ENCODE measurements around the gene PHACTR1. TPM values are rescaled to one million over a fixed set of nuclear protein-coding genes. Genes with fewer than 3 reads are reported as not detected.

The PHACTR1 gene
- total RNA-seq, 1 experiment from 2014 or later = 15.5 TPM

GRCh38 chr6:13147782-13148181 is 431.2 kb downstream of the PHACTR1 start:
- Mint-ChIP-seq H3K4me3 (no peak overlapping the region), H3K9me3 (no peaks in the 10 kb centered on the region), H3K4me1 (peaks cover 46% of the 10 kb centered on the region), H3K27ac (no peak overlapping the region), H3K36me3 (no peaks in the 10 kb centered on the region), H3K27me3 (ENCODE audit: low read depth) (no peaks in the 10 kb centered on the region)
- no peak for ATAC-seq
- TF ChIP-seq FOXK1 (CRISPR knock-in tag; IDR thresholded peaks at IDR 0.05) (no peak), ZBTB43 (CRISPR knock-in tag; IDR thresholded peaks at IDR 0.05) (no peak)
- DNase-seq (ENCODE audit: low spot score) = no peak
- CTCF ChIA-PET = interaction anchor here (0.7 to 2.2 kb wide), 6 partner anchors 9 to 409 kb away, joined by 4 to 8 read pairs (median 4); no protein-coding TSS in a partner anchor
- POLR2A ChIA-PET = no interaction called here

DNA sequence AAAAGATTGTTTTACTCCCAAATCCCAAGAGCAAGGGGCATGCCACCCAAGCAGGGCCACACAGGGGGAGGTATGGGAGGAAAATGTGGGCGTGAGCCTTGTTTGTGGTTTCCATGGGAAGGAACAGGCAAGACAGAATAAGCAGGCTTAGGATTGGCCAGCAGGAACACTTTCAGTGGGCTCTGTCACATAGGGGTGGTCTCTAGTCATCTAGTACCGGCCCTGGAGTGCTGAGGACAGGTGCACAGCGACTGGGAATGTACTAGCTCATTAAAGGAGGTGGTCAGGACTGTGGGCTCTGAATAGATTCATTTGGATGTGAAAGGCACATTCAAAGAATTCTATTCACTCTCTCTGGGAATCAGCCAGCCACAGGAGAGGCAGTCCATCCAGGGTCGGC is 436.2 kb downstream of the PHACTR1 start:
- Mint-ChIP-seq H3K27me3 (ENCODE audit: low read depth) (no peaks in the 10 kb centered on the region), H3K9me3 (no peaks in the 10 kb centered on the region), H3K4me3 (no peak overlapping the region; the same call in 1 of the 2 replicates), H3K27ac (peak overlapping the region; percentile 64), H3K4me1 (peaks cover 39% of the 10 kb centered on the region), H3K36me3 (no peaks in the 10 kb centered on the region)
- ChIA-PET POLR2A (no interaction called here), CTCF (no interaction called here)
- ATAC-seq (peak; percentile 98), DNase-seq (ENCODE audit: low spot score) (peak; percentile 57)
- TF ChIP-seq TEAD1 (CRISPR knock-in tag; IDR thresholded peaks at IDR 0.05) (peak; percentile 27; the same call in 1 of the 2 replicates), ZMAT4 (CRISPR knock-in tag; IDR thresholded peaks at IDR 0.05) (no peak), CREM (CRISPR knock-in tag; IDR thresholded peaks at IDR 0.05) (0 out of 2 replicates have a peak, but pooled peaks have one; percentile 31), PRRX2 (CRISPR knock-in tag; IDR thresholded peaks at IDR 0.05) (no peak)

GRCh38 chr6:13156381-13156780 is 439.8 kb downstream of the PHACTR1 start:
- ChIA-PET CTCF (interaction anchor here (1.0 kb wide), 1 partner anchor 8 kb away, joined by 4 read pairs; no protein-coding TSS in a partner anchor), POLR2A (no interaction called here)
- no peaks in the 10 kb centered on the region for H3K27me3 Mint-ChIP-seq (ENCODE audit: low read depth)
- no peak for DNase-seq (ENCODE audit: low spot score)
- H3K36me3 Mint-ChIP-seq = no peaks in the 10 kb centered on the region
- no peak for ATAC-seq
- H3K9me3 Mint-ChIP-seq = no peaks in the 10 kb centered on the region
- peaks cover 22% of the 10 kb centered on the region for H3K4me1 Mint-ChIP-seq
- H3K4me3 Mint-ChIP-seq = no peak overlapping the region
- no peak overlapping the region for H3K27ac Mint-ChIP-seq
- TF ChIP-seq, protein P1, sequence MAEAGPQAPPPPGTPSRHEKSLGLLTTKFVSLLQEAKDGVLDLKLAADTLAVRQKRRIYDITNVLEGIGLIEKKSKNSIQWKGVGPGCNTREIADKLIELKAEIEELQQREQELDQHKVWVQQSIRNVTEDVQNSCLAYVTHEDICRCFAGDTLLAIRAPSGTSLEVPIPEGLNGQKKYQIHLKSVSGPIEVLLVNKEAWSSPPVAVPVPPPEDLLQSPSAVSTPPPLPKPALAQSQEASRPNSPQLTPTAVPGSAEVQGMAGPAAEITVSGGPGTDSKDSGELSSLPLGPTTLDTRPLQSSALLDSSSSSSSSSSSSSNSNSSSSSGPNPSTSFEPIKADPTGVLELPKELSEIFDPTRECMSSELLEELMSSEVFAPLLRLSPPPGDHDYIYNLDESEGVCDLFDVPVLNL (CRISPR knock-in tag; IDR thresholded peaks at IDR 0.05; ENCODE audit: borderline replicate concordance, low read depth) = no peak
- TF ChIP-seq ZNF263 (CRISPR knock-in tag; IDR thresholded peaks at IDR 0.05; ENCODE audit: low read depth) (no peak), USF2 (CRISPR knock-in tag; IDR thresholded peaks at IDR 0.05) (no peak), ETV6 (CRISPR knock-in tag; IDR thresholded peaks at IDR 0.05) (no peak), ESRRA (CRISPR knock-in tag; IDR thresholded peaks at IDR 0.05; ENCODE audit: borderline replicate concordance) (no peak), CREB1 (CRISPR knock-in tag; IDR thresholded peaks at IDR 0.05) (no peak), ERG (CRISPR knock-in tag; IDR thresholded peaks at IDR 0.05) (no peak), NR2C2 (CRISPR knock-in tag; IDR thresholded peaks at IDR 0.05) (no peak)
- TF ChIP-seq, protein P2, sequence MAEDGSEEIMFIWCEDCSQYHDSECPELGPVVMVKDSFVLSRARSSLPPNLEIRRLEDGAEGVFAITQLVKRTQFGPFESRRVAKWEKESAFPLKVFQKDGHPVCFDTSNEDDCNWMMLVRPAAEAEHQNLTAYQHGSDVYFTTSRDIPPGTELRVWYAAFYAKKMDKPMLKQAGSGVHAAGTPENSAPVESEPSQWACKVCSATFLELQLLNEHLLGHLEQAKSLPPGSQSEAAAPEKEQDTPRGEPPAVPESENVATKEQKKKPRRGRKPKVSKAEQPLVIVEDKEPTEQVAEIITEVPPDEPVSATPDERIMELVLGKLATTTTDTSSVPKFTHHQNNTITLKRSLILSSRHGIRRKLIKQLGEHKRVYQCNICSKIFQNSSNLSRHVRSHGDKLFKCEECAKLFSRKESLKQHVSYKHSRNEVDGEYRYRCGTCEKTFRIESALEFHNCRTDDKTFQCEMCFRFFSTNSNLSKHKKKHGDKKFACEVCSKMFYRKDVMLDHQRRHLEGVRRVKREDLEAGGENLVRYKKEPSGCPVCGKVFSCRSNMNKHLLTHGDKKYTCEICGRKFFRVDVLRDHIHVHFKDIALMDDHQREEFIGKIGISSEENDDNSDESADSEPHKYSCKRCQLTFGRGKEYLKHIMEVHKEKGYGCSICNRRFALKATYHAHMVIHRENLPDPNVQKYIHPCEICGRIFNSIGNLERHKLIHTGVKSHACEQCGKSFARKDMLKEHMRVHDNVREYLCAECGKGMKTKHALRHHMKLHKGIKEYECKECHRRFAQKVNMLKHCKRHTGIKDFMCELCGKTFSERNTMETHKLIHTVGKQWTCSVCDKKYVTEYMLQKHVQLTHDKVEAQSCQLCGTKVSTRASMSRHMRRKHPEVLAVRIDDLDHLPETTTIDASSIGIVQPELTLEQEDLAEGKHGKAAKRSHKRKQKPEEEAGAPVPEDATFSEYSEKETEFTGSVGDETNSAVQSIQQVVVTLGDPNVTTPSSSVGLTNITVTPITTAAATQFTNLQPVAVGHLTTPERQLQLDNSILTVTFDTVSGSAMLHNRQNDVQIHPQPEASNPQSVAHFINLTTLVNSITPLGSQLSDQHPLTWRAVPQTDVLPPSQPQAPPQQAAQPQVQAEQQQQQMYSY (CRISPR knock-in tag; IDR thresholded peaks at IDR 0.05) = no peak
- TF ChIP-seq, protein P3, sequence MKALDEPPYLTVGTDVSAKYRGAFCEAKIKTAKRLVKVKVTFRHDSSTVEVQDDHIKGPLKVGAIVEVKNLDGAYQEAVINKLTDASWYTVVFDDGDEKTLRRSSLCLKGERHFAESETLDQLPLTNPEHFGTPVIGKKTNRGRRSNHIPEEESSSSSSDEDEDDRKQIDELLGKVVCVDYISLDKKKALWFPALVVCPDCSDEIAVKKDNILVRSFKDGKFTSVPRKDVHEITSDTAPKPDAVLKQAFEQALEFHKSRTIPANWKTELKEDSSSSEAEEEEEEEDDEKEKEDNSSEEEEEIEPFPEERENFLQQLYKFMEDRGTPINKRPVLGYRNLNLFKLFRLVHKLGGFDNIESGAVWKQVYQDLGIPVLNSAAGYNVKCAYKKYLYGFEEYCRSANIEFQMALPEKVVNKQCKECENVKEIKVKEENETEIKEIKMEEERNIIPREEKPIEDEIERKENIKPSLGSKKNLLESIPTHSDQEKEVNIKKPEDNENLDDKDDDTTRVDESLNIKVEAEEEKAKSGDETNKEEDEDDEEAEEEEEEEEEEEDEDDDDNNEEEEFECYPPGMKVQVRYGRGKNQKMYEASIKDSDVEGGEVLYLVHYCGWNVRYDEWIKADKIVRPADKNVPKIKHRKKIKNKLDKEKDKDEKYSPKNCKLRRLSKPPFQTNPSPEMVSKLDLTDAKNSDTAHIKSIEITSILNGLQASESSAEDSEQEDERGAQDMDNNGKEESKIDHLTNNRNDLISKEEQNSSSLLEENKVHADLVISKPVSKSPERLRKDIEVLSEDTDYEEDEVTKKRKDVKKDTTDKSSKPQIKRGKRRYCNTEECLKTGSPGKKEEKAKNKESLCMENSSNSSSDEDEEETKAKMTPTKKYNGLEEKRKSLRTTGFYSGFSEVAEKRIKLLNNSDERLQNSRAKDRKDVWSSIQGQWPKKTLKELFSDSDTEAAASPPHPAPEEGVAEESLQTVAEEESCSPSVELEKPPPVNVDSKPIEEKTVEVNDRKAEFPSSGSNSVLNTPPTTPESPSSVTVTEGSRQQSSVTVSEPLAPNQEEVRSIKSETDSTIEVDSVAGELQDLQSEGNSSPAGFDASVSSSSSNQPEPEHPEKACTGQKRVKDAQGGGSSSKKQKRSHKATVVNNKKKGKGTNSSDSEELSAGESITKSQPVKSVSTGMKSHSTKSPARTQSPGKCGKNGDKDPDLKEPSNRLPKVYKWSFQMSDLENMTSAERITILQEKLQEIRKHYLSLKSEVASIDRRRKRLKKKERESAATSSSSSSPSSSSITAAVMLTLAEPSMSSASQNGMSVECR (CRISPR knock-in tag; IDR thresholded peaks at IDR 0.05; ENCODE audit: borderline replicate concordance) = no peak

All from WTC11 (cell line).